ENCODE results near the gene PMPCA. TPM values are rescaled to one million over a fixed set of nuclear protein-coding genes. Genes with fewer than 3 reads are reported as not detected.

PMPCA gene
- total RNA-seq, 1 donor from 2014 or later, result 61.3 TPM

- H3K27ac Mint-ChIP-seq (ENCODE audit: unreplicated experiment), result no peak overlapping the region
- TF ChIP-seq CTCF (IDR thresholded peaks at IDR 0.05; ENCODE audit: unreplicated experiment), result no peak
- no peaks in the 10 kb centered on the region for H3K4me1 Mint-ChIP-seq (ENCODE audit: unreplicated experiment)
- no peak overlapping the region for H3K4me3 Mint-ChIP-seq (ENCODE audit: unreplicated experiment)
- no peaks in the 10 kb centered on the region for H3K9me3 Mint-ChIP-seq (ENCODE audit: unreplicated experiment)
- no peak for DNase-seq (ENCODE audit: low spot score)
- peaks cover 17% of the 10 kb centered on the region for H3K36me3 Mint-ChIP-seq (ENCODE audit: low read depth, unreplicated experiment)
- H3K27me3 Mint-ChIP-seq (ENCODE audit: unreplicated experiment), result peaks cover 1% of the 10 kb centered on the region
These were observed 30.1 kb upstream of the PMPCA start for GRCh38 chr9:136380381-136380780.

- Mint-ChIP-seq H3K27ac (ENCODE audit: unreplicated experiment) (no peak overlapping the region), H3K27me3 (ENCODE audit: unreplicated experiment) (peaks cover 1% of the 10 kb centered on the region), H3K4me3 (ENCODE audit: unreplicated experiment) (no peak overlapping the region), H3K36me3 (ENCODE audit: low read depth, unreplicated experiment) (peaks cover 21% of the 10 kb centered on the region), H3K9me3 (ENCODE audit: unreplicated experiment) (no peaks in the 10 kb centered on the region), H3K4me1 (ENCODE audit: unreplicated experiment) (no peaks in the 10 kb centered on the region)
- no peak for TF ChIP-seq CTCF (IDR thresholded peaks at IDR 0.05; ENCODE audit: unreplicated experiment)
- DNase-seq (ENCODE audit: low spot score), result no peak
These were observed 29.1 kb upstream of the PMPCA start for GRCh38 chr9:136381311-136381710.

- TF ChIP-seq CTCF (IDR thresholded peaks at IDR 0.05; ENCODE audit: unreplicated experiment), result no peak
- Mint-ChIP-seq H3K27me3 (ENCODE audit: unreplicated experiment) (peaks cover 1% of the 10 kb centered on the region), H3K4me1 (ENCODE audit: unreplicated experiment) (no peaks in the 10 kb centered on the region), H3K9me3 (ENCODE audit: unreplicated experiment) (no peaks in the 10 kb centered on the region), H3K27ac (ENCODE audit: unreplicated experiment) (no peak overlapping the region), H3K36me3 (ENCODE audit: low read depth, unreplicated experiment) (peaks cover 21% of the 10 kb centered on the region), H3K4me3 (ENCODE audit: unreplicated experiment) (no peak overlapping the region)
- no peak for DNase-seq (ENCODE audit: low spot score)
These were observed 28.4 kb upstream of the PMPCA start for GRCh38 chr9:136381966-136382513.

- no peaks in the 10 kb centered on the region for H3K4me1 Mint-ChIP-seq (ENCODE audit: unreplicated experiment)
- peaks cover 1% of the 10 kb centered on the region for H3K27me3 Mint-ChIP-seq (ENCODE audit: unreplicated experiment)
- no peak overlapping the region for H3K27ac Mint-ChIP-seq (ENCODE audit: unreplicated experiment)
- H3K9me3 Mint-ChIP-seq (ENCODE audit: unreplicated experiment), result no peaks in the 10 kb centered on the region
- TF ChIP-seq CTCF (IDR thresholded peaks at IDR 0.05; ENCODE audit: unreplicated experiment), result no peak
- no peak overlapping the region for H3K4me3 Mint-ChIP-seq (ENCODE audit: unreplicated experiment)
- peaks cover 28% of the 10 kb centered on the region for H3K36me3 Mint-ChIP-seq (ENCODE audit: low read depth, unreplicated experiment)
- no peak for DNase-seq (ENCODE audit: low spot score)
These were observed 27.0 kb upstream of the PMPCA start for GRCh38 chr9:136383436-136383835.

GRCh38 chr9:136385015-136385414 is 25.4 kb upstream of the PMPCA start:
- Mint-ChIP-seq H3K4me1 (ENCODE audit: unreplicated experiment) (no peaks in the 10 kb centered on the region), H3K4me3 (ENCODE audit: unreplicated experiment) (peak overlapping the region; percentile 65), H3K9me3 (ENCODE audit: unreplicated experiment) (no peaks in the 10 kb centered on the region), H3K27me3 (ENCODE audit: unreplicated experiment) (peaks cover 1% of the 10 kb centered on the region), H3K36me3 (ENCODE audit: low read depth, unreplicated experiment) (peaks cover 39% of the 10 kb centered on the region), H3K27ac (ENCODE audit: unreplicated experiment) (no peak overlapping the region)
- no peak for TF ChIP-seq CTCF (IDR thresholded peaks at IDR 0.05; ENCODE audit: unreplicated experiment)
- no peak for DNase-seq (ENCODE audit: low spot score)

Data from endothelial cell (in vitro differentiated cells).